Neural cell (in vitro differentiated cells): Measurements from ENCODE around the gene PACS1. TPM values are rescaled to one million over a fixed set of nuclear protein-coding genes. Genes with fewer than 3 reads are reported as not detected.
"Not testable (repeated sequence)": the region's sequence is repeated elsewhere in the genome, so short reads cannot be mapped to it uniquely, and the experiment has no call there.

Experiments
- H2AFZ ChIP-seq: fragments of 200-600, 300-800 bp; sonication (generic), shearing (Covaris generic); 2 replicates; pipeline ENCODE4 v1.6.0; 2014; ENCODE audit warnings: low read depth, mild to moderate bottlenecking, antibody characterized with exemption, low read length, moderate library complexity
- H3F3A ChIP-seq: fragments of 200-600 bp; shearing (Covaris generic); 2 replicates; pipeline ENCODE4 v1.6.1; 2016; ENCODE audit warnings: mild to moderate bottlenecking, moderate library complexity, mixed read lengths, antibody characterized with exemption, low read length; ENCODE audit not compliant: insufficient read depth, poor library complexity, severe bottlenecking
- H3K27ac ChIP-seq: fragments of 200-600, 300-800 bp; sonication (generic), shearing (Covaris generic); 2 replicates; pipeline ENCODE4 v1.5.1; 2014; ENCODE audit warnings: mild to moderate bottlenecking, low read length, moderate library complexity
- H3K27me3 ChIP-seq: fragments of 300-800, 200-600 bp; sonication (generic), shearing (Covaris generic); 2 replicates; pipeline ENCODE4 v1.6.0; 2014; ENCODE audit warnings: mild to moderate bottlenecking, low read depth, low read length, moderate library complexity; ENCODE audit not compliant: insufficient read depth
- H3K36me3 ChIP-seq: fragments of 300-800, 200-600 bp; sonication (generic), shearing (Covaris generic); 2 replicates; pipeline ENCODE4 v1.5.1; 2014; ENCODE audit warnings: mild to moderate bottlenecking, antibody characterized with exemption, low read length, moderate library complexity; ENCODE audit not compliant: insufficient read depth
- H3K4me2 ChIP-seq: fragments of 300-800, 200-600 bp; sonication (generic), shearing (Covaris generic); 2 replicates; pipeline ENCODE4 v1.6.0; 2014; ENCODE audit warnings: mild to moderate bottlenecking, low read length
- H3K4me3 ChIP-seq: fragments of 300-800, 200-600 bp; sonication (generic), shearing (Covaris generic); 2 replicates; pipeline ENCODE4 v1.5.1; 2014; ENCODE audit warnings: mild to moderate bottlenecking, low read length, moderate library complexity
- H3K79me2 ChIP-seq: fragments of 200-600 bp; shearing (Covaris generic); replicated peaks from 2 replicates; pipeline ENCODE4 v1.6.0; 2014; ENCODE audit warnings: mild to moderate bottlenecking, low read length, moderate library complexity; ENCODE audit not compliant: insufficient read depth
- H3K9ac ChIP-seq: fragments of 300-800, 200-600 bp; sonication (generic), shearing (Covaris generic); 2 replicates; pipeline ENCODE4 v1.6.1; 2016; ENCODE audit warnings: mild to moderate bottlenecking, low read length, mixed read lengths
- H3K9me2 ChIP-seq: fragments of 200-600 bp; shearing (Covaris generic); 2 replicates; pipeline ENCODE4 v1.6.1; 2016; ENCODE audit warnings: mild to moderate bottlenecking, low read length, mixed read lengths; ENCODE audit not compliant: insufficient read depth
- H3K9me3 ChIP-seq: fragments of 200-600, 300-800 bp; sonication (generic), shearing (Covaris generic); 2 replicates; pipeline ENCODE4 v1.6.1; 2016; ENCODE audit warnings: mild to moderate bottlenecking, mixed run types, low read length, moderate library complexity, mixed read lengths
- H4K20me1 ChIP-seq: fragments of 200-600 bp; shearing (Covaris generic); 2 replicates; pipeline ENCODE4 v1.6.1; 2016; ENCODE audit warnings: mild to moderate bottlenecking, mixed run types; ENCODE audit not compliant: insufficient read depth
- EP300 ChIP-seq: fragments of 450-650 bp; conservative IDR thresholded peaks from 2 replicates; pipeline ENCODE4 v1.6.1; 2014; ENCODE audit warnings: antibody characterized with exemption, mild to moderate bottlenecking, moderate library complexity; ENCODE audit not compliant: poor library complexity, severe bottlenecking
- EZH2 ChIP-seq: fragments of 200-600, 300-800 bp; shearing (Covaris generic), sonication (generic); IDR thresholded peaks from 2 replicates; pipeline ENCODE4 v1.6.1; 2014; ENCODE audit warnings: antibody characterized with exemption, low read length, borderline replicate concordance, mild to moderate bottlenecking; ENCODE audit not compliant: insufficient read depth, poor library complexity, severe bottlenecking
- MXI1 ChIP-seq: fragments of 450-650 bp; conservative IDR thresholded peaks from 2 replicates; pipeline ENCODE4 v1.6.1; 2014; ENCODE audit warnings: antibody characterized with exemption, mild to moderate bottlenecking; ENCODE audit not compliant: poor library complexity, severe bottlenecking
- POLR2AphosphoS5 ChIP-seq: IDR thresholded peaks from 2 replicates; pipeline ENCODE4 v1.6.1; 2012
- RAD21 ChIP-seq: fragments of 450-650 bp; conservative IDR thresholded peaks from 2 replicates; pipeline ENCODE4 v1.6.1; 2014; ENCODE audit warnings: antibody characterized with exemption, mild to moderate bottlenecking, moderate library complexity
- SMC3 ChIP-seq: fragments of 450-650 bp; conservative IDR thresholded peaks from 2 replicates; pipeline ENCODE4 v1.6.1; 2014; ENCODE audit warnings: antibody characterized with exemption, mild to moderate bottlenecking, moderate library complexity; ENCODE audit not compliant: poor library complexity
- TAF1 ChIP-seq: IDR thresholded peaks from 2 replicates; pipeline ENCODE4 v1.6.1; 2012; ENCODE audit warnings: low read depth
- polyA plus RNA-seq: library from polyadenylated mRNA; depleted of rRNA; stranded (reverse); fragments of >200 nt; gene quantifications from 2 replicates; pipeline ENCODE4 v1.2.3, GENCODE V29; 2014
- TF ChIP-seq, protein P1 (sequence below): IDR thresholded peaks from 2 replicates; pipeline ENCODE4 v1.6.1; 2012; ENCODE audit warnings: borderline replicate concordance
- TF ChIP-seq, protein P2 (sequence below): fragments of 450-650 bp; IDR thresholded peaks from 2 replicates; pipeline ENCODE4 v1.5.1; 2014; ENCODE audit warnings: antibody characterized with exemption, mild to moderate bottlenecking, moderate library complexity; ENCODE audit not compliant: poor library complexity, severe bottlenecking

The PACS1 gene
- polyA plus RNA-seq, 1 donor from 2014 or later: 14.4 TPM

GRCh38 chr11:66251809-66252208 is 181.7 kb downstream of the PACS1 start:
- Histone ChIP-seq H3F3A (no peaks in the 10 kb centered on the region), H3K9me3 (no peaks in the 10 kb centered on the region), H4K20me1 (no peaks in the 10 kb centered on the region), H3K79me2 (no peaks in the 10 kb centered on the region), H2AFZ (no peak overlapping the region), H3K9me2 (no peaks in the 10 kb centered on the region), H3K4me3 (no peak overlapping the region), H3K4me2 (no peak overlapping the region), H3K27ac (no peak overlapping the region), H3K36me3 (no peaks in the 10 kb centered on the region), H3K9ac (no peak overlapping the region), H3K27me3 (no peaks in the 10 kb centered on the region)
- TF ChIP-seq POLR2AphosphoS5 (no peak), SMC3 (no peak), EP300 (no peak), TAF1 (no peak), RAD21 (no peak), EZH2 (no peak), MXI1 (no peak)
- TF ChIP-seq, protein P1, sequence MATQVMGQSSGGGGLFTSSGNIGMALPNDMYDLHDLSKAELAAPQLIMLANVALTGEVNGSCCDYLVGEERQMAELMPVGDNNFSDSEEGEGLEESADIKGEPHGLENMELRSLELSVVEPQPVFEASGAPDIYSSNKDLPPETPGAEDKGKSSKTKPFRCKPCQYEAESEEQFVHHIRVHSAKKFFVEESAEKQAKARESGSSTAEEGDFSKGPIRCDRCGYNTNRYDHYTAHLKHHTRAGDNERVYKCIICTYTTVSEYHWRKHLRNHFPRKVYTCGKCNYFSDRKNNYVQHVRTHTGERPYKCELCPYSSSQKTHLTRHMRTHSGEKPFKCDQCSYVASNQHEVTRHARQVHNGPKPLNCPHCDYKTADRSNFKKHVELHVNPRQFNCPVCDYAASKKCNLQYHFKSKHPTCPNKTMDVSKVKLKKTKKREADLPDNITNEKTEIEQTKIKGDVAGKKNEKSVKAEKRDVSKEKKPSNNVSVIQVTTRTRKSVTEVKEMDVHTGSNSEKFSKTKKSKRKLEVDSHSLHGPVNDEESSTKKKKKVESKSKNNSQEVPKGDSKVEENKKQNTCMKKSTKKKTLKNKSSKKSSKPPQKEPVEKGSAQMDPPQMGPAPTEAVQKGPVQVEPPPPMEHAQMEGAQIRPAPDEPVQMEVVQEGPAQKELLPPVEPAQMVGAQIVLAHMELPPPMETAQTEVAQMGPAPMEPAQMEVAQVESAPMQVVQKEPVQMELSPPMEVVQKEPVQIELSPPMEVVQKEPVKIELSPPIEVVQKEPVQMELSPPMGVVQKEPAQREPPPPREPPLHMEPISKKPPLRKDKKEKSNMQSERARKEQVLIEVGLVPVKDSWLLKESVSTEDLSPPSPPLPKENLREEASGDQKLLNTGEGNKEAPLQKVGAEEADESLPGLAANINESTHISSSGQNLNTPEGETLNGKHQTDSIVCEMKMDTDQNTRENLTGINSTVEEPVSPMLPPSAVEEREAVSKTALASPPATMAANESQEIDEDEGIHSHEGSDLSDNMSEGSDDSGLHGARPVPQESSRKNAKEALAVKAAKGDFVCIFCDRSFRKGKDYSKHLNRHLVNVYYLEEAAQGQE: no peak
- TF ChIP-seq, protein P2, sequence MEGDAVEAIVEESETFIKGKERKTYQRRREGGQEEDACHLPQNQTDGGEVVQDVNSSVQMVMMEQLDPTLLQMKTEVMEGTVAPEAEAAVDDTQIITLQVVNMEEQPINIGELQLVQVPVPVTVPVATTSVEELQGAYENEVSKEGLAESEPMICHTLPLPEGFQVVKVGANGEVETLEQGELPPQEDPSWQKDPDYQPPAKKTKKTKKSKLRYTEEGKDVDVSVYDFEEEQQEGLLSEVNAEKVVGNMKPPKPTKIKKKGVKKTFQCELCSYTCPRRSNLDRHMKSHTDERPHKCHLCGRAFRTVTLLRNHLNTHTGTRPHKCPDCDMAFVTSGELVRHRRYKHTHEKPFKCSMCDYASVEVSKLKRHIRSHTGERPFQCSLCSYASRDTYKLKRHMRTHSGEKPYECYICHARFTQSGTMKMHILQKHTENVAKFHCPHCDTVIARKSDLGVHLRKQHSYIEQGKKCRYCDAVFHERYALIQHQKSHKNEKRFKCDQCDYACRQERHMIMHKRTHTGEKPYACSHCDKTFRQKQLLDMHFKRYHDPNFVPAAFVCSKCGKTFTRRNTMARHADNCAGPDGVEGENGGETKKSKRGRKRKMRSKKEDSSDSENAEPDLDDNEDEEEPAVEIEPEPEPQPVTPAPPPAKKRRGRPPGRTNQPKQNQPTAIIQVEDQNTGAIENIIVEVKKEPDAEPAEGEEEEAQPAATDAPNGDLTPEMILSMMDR: no peak

DNA sequence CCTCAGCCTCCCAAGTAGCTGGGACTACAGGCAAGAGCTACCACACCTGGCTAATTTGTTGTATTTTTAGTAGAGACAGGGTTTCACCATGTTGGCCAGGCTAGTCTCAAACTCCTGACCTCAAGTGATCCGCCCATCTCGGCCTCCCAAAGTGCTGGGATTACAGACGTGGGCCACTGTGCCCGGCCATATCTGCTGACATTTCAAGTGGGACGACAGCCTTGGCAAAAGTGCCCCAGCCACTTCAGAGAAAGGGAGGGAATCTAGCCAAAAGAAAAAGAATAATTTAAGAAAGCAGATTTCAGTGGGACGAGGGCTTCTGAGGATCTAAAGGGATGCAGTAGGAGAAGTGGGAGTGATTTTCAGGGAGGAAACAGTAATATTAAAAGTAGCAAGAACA is 183.0 kb downstream of the PACS1 start:
- H3K79me2 ChIP-seq, H3K27me3 ChIP-seq, H3K4me3 ChIP-seq, H3K27ac ChIP-seq, H4K20me1 ChIP-seq, H3K9ac ChIP-seq, H2AFZ ChIP-seq, H3K9me3 ChIP-seq, H3K4me2 ChIP-seq, H3F3A ChIP-seq, H3K36me3 ChIP-seq, H3K9me2 ChIP-seq: not testable (repeated sequence)

GRCh38 chr11:66258473-66258893 is 188.4 kb downstream of the PACS1 start:
- Histone ChIP-seq H3K9me3 (no peaks in the 10 kb centered on the region), H3F3A (no peaks in the 10 kb centered on the region), H3K4me2 (peak overlapping the region; percentile 52), H3K27me3 (no peaks in the 10 kb centered on the region), H3K4me3 (peak overlapping the region; percentile 99), H2AFZ (no peak overlapping the region), H3K79me2 (peaks cover 15% of the 10 kb centered on the region), H3K9me2 (no peaks in the 10 kb centered on the region), H3K36me3 (peaks cover 12% of the 10 kb centered on the region), H3K9ac (peak overlapping the region; percentile 98), H3K27ac (peak overlapping the region; percentile 92), H4K20me1 (peaks cover 4% of the 10 kb centered on the region)
- TF ChIP-seq EP300 (no peak), SMC3 (peak; percentile 46), TAF1 (no peak), RAD21 (peak; percentile 20)
